ENCODE data around the gene LAMA2.

DNA sequence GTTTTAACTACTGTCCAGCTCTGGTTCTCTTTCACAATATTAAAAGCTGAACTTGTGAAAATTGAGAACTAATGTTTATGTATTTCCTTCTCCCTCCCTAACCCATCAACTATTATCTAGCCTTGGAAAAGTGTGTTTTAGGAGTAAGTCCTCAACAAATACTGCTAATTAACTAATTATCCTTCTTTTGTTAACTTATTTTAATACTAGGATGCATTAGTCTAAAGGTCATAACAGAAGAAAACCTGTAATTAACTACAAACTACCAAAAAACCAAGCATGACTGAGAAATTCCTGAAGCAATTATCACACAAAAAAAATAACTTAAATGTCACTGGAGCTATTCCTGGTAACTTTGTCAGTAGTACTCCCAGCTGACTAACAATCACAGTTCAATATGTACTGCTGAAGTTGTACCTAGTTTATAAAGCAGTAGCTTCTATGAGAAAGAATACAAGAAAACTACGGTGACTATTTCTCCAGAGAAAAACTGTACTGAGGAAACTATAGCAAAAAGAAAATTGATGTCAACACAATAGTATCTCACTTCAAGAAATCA, 301.9 kb downstream of the LAMA2 start:
- TF ChIP-seq, protein P1, sequence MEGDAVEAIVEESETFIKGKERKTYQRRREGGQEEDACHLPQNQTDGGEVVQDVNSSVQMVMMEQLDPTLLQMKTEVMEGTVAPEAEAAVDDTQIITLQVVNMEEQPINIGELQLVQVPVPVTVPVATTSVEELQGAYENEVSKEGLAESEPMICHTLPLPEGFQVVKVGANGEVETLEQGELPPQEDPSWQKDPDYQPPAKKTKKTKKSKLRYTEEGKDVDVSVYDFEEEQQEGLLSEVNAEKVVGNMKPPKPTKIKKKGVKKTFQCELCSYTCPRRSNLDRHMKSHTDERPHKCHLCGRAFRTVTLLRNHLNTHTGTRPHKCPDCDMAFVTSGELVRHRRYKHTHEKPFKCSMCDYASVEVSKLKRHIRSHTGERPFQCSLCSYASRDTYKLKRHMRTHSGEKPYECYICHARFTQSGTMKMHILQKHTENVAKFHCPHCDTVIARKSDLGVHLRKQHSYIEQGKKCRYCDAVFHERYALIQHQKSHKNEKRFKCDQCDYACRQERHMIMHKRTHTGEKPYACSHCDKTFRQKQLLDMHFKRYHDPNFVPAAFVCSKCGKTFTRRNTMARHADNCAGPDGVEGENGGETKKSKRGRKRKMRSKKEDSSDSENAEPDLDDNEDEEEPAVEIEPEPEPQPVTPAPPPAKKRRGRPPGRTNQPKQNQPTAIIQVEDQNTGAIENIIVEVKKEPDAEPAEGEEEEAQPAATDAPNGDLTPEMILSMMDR (IDR thresholded peaks at IDR 0.05): no peak
- no peak for TF ChIP-seq POLR2A (IDR thresholded peaks at IDR 0.05)
